Keratinocyte (primary cell): ENCODE results near the gene OTUD7B. TPM values are rescaled to one million over a fixed set of nuclear protein-coding genes. Genes with fewer than 3 reads are reported as not detected.
"Not testable (repeated sequence)": the region's sequence is repeated elsewhere in the genome, so short reads cannot be mapped to it uniquely, and the experiment has no call there.

Experiments used
- DNase-seq: peaks from one replicate; pipeline ENCODE4 v3.0.0-alpha.2; 2011; ENCODE audit warnings: low read depth, missing footprints, low spot score
- FAIRE-seq: peaks from 2 replicates; lab custom pipeline; 2011; peaks lifted over from hg19 to GRCh38; lab: Jason Lieb, UNC
- H2AFZ ChIP-seq: 2 replicates; pipeline ENCODE4 v1.6.0; 2012; ENCODE audit warnings: low read length, control low read depth, inconsistent platforms; ENCODE audit not compliant: control insufficient read depth
- H3K27ac ChIP-seq: 2 replicates; pipeline ENCODE4 v1.5.1; 2011; ENCODE audit warnings: low read length; ENCODE audit not compliant: control insufficient read depth, insufficient read depth
- H3K27me3 ChIP-seq: 3 replicates; pipeline ENCODE4 v1.6.0; 2011; ENCODE audit warnings: low read length; ENCODE audit not compliant: control insufficient read depth, insufficient read depth; ENCODE audit errors: extremely low read depth
- H3K36me3 ChIP-seq, 2 experiments: 2 replicates in 1 of 2; 3 replicates in 1 of 2; pipeline ENCODE4 v1.5.1; 2011; ENCODE audit warnings: low read length in 2 of 2, mild to moderate bottlenecking in 1 of 2; ENCODE audit not compliant: control insufficient read depth in 2 of 2, insufficient read depth in 2 of 2; ENCODE audit errors: extremely low read depth in 1 of 2
- H3K4me1 ChIP-seq: 3 replicates; pipeline ENCODE4 v1.5.1; 2011; ENCODE audit warnings: low read length; ENCODE audit not compliant: control insufficient read depth, insufficient read depth; ENCODE audit errors: extremely low read depth
- H3K4me2 ChIP-seq: 3 replicates; pipeline ENCODE4 v1.6.0; 2011; ENCODE audit warnings: low read depth, low read length; ENCODE audit not compliant: control insufficient read depth, insufficient read depth; ENCODE audit errors: extremely low read depth
- H3K4me3 ChIP-seq, 3 experiments: fragments of 200-600 bp in 1 of 3; sonication (generic) in 1 of 3; 2 replicates in 2 of 3; 3 replicates in 1 of 3; pipeline ENCODE4 v1.5.1; 2011 to 2016; ENCODE audit warnings: low read length in 3 of 3, mild to moderate bottlenecking in 3 of 3, control low read depth in 2 of 3, inconsistent platforms in 1 of 3, low read depth in 1 of 3, mixed read lengths in 1 of 3, mixed run types in 1 of 3, moderate library complexity in 1 of 3; ENCODE audit not compliant: control insufficient read depth in 2 of 3, insufficient read depth in 2 of 3; ENCODE audit errors: extremely low read depth in 1 of 3
- H3K79me2 ChIP-seq: 2 replicates; pipeline ENCODE4 v1.6.0; 2012; ENCODE audit warnings: low read length; ENCODE audit not compliant: control insufficient read depth, insufficient read depth
- H3K9ac ChIP-seq: 3 replicates; pipeline ENCODE4 v1.6.0; 2011; ENCODE audit warnings: low read length; ENCODE audit not compliant: control insufficient read depth, insufficient read depth; ENCODE audit errors: extremely low read depth
- H3K9me1 ChIP-seq: 3 replicates; pipeline ENCODE4 v1.6.0; 2011; ENCODE audit warnings: low read length; ENCODE audit not compliant: control insufficient read depth, insufficient read depth; ENCODE audit errors: extremely low read depth
- H3K9me3 ChIP-seq: 2 replicates; pipeline ENCODE4 v1.5.1; 2012; ENCODE audit warnings: low read depth, low read length; ENCODE audit not compliant: control insufficient read depth
- H4K20me1 ChIP-seq: 3 replicates; pipeline ENCODE4 v1.6.0; 2011; ENCODE audit warnings: low read length; ENCODE audit not compliant: control insufficient read depth, insufficient read depth; ENCODE audit errors: extremely low read depth
- CTCF ChIP-seq, 3 experiments: IDR thresholded peaks in 1 of 3; conservative IDR thresholded peaks in 1 of 3; optimal IDR thresholded peaks in 1 of 3; 2 replicates in 2 of 3; 3 replicates in 1 of 3; pipeline versions ENCODE3 to v1.5.1; 2011; ENCODE audit warnings: low read length in 3 of 3, mild to moderate bottlenecking in 3 of 3, moderate library complexity in 2 of 3, control low read depth in 1 of 3, inconsistent platforms in 1 of 3; ENCODE audit not compliant: insufficient read depth in 2 of 3; ENCODE audit errors: extremely low read depth in 1 of 3
- EZH2 ChIP-seq: IDR thresholded peaks from one replicate; pipeline ENCODE4 v1.6.1; 2012; ENCODE audit warnings: inconsistent platforms, mild to moderate bottlenecking, low read length, moderate library complexity
- dilution Hi-C: fragments of 300-500 bp; cut with MboI; formaldehyde crosslinking; loops from one replicate; pipeline ENCODE4 v1.7.0; 2020; ENCODE audit warnings: low sequenced_read_pairs; ENCODE audit not compliant: extremely low pct_ligation_motif_present
- polyA plus RNA-seq, 5 experiments: library from polyadenylated mRNA; depleted of rRNA in 3 of 5; stranded (reverse) in 3 of 5; stranded (forward) in 1 of 5; unstranded in 1 of 5; fragments of >200 nt; gene quantifications; 1 replicate in 1 of 5; 2 replicates in 3 of 5; 3 replicates in 1 of 5; pipeline versions ENCODE4 v1.2.1 to v1.2.3, GENCODE V29; 2011 to 2012; ENCODE audit warnings: missing spikeins in 2 of 5, low read depth in 1 of 5, low replicate concordance in 1 of 5

OTUD7B gene
- polyA plus RNA-seq, 1 donor (not counting 4 experiments of a cell fraction or from before 2014, with no cell fraction given), result 8.7 TPM

DNA sequence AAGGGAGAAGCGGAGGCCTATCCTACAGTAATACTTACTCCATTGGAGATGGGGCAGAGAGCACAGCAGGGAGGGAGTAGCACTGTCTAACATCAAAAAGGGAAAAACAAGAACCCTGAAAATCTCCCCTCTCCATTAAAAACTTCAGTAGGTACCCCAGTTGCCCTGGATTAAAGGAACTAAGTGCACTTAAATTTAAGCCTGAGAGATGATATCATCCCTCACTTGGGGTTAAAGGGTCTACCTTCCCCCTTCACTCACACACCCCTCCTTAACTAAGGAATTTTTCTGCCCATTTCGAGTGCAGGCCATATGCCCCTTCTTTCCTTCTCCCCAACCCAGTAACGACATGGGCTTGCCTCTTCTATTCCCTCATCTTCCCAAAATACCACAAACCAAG, 70.1 kb downstream of the OTUD7B start:
- H4K20me1 ChIP-seq, result no peaks in the 10 kb centered on the region
- FAIRE-seq (no peak), DNase-seq (no peak)
- peaks cover 7% of the 10 kb centered on the region for H3K79me2 ChIP-seq
- H3K9me1 ChIP-seq, result no peaks in the 10 kb centered on the region
- no peak for TF ChIP-seq EZH2
- no peak for TF ChIP-seq CTCF (optimal IDR thresholded peaks at IDR 0.05 in 1 of 3, IDR thresholded peaks at IDR 0.05 in 1 of 3, conservative IDR thresholded peaks at IDR 0.05 in 1 of 3; ENCODE audit: extremely low read depth in 1 of 3, insufficient read depth in 2 of 3, low read length in 3 of 3)
- H3K9me3 ChIP-seq, result no peaks in the 10 kb centered on the region
- H3K4me2 ChIP-seq, result no peak overlapping the region
- no peak overlapping the region for H3K4me3 ChIP-seq
- dilution Hi-C loops, result no loop called here
- H3K4me1 ChIP-seq, result peaks cover 57% of the 10 kb centered on the region
- H3K36me3 ChIP-seq, result peaks cover 5 to 13% of the 10 kb centered on the region in 2 experiments
- no peak overlapping the region for H3K9ac ChIP-seq
- no peaks in the 10 kb centered on the region for H3K27me3 ChIP-seq
- H3K27ac ChIP-seq, result no peak overlapping the region
- H2AFZ ChIP-seq, result no peak overlapping the region

DNA sequence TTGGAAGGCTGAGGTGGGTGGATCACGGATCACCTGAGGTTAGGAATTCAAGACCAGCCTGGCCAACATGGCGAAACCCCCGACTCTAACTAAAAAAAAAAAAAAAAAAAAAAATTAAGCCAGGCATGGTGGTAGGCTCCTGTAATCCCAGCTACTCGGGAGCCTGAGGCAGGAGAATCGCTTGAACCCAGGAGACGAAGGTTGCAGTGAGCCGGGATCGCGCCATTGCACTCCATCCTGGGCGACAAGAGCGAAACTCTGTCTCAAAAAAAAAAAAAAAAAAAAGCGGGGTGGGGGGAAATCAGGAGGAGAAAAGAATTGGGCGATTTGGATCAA, 71.9 kb downstream of the OTUD7B start:
- Histone ChIP-seq H3K27ac (peak overlapping the region; percentile 86), H3K9ac (peak overlapping the region; percentile 73), H3K4me3 (peak overlapping the region; percentile 15 to 68 (median 64)), H2AFZ (peak overlapping the region; percentile 51), H3K4me2 (peak overlapping the region; percentile 93), H3K4me1 (peaks cover 57% of the 10 kb centered on the region)
- H3K9me3 ChIP-seq, H3K79me2 ChIP-seq, H3K27me3 ChIP-seq, FAIRE-seq, dilution Hi-C loops, DNase-seq, H3K9me1 ChIP-seq, H4K20me1 ChIP-seq, H3K36me3 ChIP-seq: not testable (repeated sequence)

GRCh38 chr1:149937759-149938158, 72.8 kb downstream of the OTUD7B start:
- no peak for DNase-seq
- dilution Hi-C loops, result no loop called here
- Histone ChIP-seq H4K20me1 (no peaks in the 10 kb centered on the region), H3K4me2 (peak overlapping the region; percentile 96), H3K27ac (peak overlapping the region; percentile 86), H3K27me3 (no peaks in the 10 kb centered on the region), H3K79me2 (peaks cover 7% of the 10 kb centered on the region), H3K4me1 (peaks cover 57% of the 10 kb centered on the region), H2AFZ (no peak overlapping the region), H3K9ac (peak overlapping the region; percentile 76), H3K36me3 (peaks cover 0 to 3% of the 10 kb centered on the region in 2 experiments), H3K9me1 (no peaks in the 10 kb centered on the region), H3K9me3 (no peaks in the 10 kb centered on the region), H3K4me3 (no peak overlapping the region)
- no peak for FAIRE-seq
- TF ChIP-seq EZH2, result no peak
- TF ChIP-seq CTCF (optimal IDR thresholded peaks at IDR 0.05 in 1 of 3, IDR thresholded peaks at IDR 0.05 in 1 of 3, conservative IDR thresholded peaks at IDR 0.05 in 1 of 3; ENCODE audit: extremely low read depth in 1 of 3, insufficient read depth in 2 of 3, low read length in 3 of 3), result no peak
